ENCODE results near the gene HIRIP3. TPM values are rescaled to one million over a fixed set of nuclear protein-coding genes. Genes with fewer than 3 reads are reported as not detected.
"Not testable (repeated sequence)": the region's sequence is repeated elsewhere in the genome, so short reads cannot be mapped to it uniquely, and the experiment has no call there.

The HIRIP3 gene
- total RNA-seq (2014; rRNA removed; shearing (Covaris generic)), result 17.5 and 31.6 TPM in 2 replicates

DNA sequence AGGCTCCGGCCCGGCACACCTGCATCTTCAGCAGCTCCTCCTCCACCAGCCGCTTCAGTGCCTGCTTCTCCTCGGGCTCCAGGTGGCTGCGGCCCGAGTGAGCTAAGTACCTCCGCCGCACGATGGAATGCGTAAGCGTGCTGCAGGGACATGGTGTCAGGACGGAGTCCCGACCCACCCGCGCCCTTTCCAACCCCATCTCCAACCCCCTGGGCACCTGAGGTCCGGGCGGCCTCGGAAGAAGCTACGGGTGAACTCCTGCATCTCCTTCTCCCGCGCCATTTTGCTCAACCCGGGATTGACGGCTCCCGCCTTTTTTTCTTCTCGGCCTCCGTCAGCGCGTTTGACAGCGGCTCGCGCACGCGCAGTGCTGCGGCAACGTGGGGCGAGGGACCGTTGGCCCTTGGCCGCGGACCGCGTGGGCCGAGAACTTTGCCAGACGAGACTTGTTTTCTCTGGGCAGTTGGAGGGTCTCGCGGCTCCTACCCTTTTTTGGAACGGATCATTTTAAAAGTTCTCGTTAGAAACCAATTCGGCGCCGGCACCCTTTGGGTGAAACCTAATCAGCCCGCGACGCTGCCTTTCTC lies at the start of gene HIRIP3:
HIRIP3 (minus strand) TSS at position 294 of the 587 bp plus-strand sequence; CDS start at position 282, 12 bp downstream.
- peak; percentile 62 for DNase-seq (ENCODE audit: low spot score)

- DNase-seq (ENCODE audit: low spot score), result no peak
Measured at GRCh38 chr16:30041841-30042240, 46.4 kb upstream of the HIRIP3 start.

GRCh38 chr16:30040690-30041089 lies 45.3 kb upstream of the HIRIP3 start:
- not testable (repeated sequence) for DNase-seq (ENCODE audit: low spot score)

- no peak for DNase-seq (ENCODE audit: low spot score)
Measured at GRCh38 chr16:30040221-30040620, 44.8 kb upstream of the HIRIP3 start.

GRCh38 chr16:30033270-30033669 lies 37.9 kb upstream of the HIRIP3 start:
- no peak for DNase-seq (ENCODE audit: low spot score)

DNA sequence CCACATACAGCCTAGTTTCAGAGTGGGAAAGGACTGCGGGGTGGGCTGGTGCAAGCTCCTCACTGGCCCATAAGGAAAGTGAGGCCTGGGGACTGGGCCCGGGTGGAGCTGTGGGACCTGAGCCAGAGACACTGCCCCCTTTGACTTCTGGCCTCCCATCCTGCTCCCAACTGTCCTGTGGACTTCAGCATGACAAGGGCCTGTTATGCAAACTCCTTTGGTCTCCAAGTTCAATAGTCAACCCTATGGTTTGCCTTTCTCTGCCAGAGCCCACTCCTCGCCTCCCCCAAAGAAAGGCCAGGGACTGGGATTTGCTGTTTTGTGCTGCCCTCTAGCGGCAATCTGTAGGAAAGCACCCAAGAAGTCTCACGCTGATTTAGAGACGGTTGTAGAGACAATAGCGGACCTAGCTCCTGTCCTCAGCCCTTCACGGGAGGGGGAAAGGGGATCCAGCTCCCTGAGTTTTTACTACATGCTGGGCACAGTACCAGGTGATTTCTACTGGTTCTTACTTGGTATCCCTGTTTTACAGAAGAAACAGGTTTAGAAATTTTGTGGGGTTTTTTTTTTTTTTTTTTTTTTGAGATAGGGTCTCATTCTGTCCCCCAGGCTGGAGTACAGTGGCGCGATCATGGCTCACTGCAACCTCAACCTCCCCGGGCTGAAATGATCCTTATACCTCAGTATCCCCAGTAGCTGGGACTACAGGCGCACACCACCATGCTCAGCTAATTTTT lies 36.8 kb upstream of the HIRIP3 start:
- DNase-seq (ENCODE audit: low spot score), result peak; percentile 71

DNA sequence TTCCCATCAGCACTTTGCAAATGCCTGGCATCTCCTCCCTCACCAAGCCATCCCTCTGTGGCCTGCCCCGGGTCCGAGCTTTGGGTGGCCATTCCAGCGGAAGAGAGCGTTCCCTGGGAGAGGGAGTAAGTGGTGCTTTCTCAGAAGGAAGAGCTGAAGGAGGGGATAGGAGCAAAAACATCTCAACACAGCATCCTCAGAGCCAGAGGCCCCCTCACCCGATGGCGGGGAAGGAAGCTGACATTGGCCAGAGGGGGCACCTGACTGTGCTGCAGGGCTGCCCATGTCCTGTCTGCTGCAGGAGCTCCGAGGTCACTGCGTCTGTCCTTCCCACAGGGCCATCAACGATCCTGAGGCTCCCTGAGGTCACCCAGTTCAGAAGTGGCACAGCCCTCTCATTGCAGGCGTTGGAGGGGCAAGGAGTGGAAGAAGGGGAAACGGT lies 36.1 kb upstream of the HIRIP3 start:
- DNase-seq (ENCODE audit: low spot score), result no peak

DNA sequence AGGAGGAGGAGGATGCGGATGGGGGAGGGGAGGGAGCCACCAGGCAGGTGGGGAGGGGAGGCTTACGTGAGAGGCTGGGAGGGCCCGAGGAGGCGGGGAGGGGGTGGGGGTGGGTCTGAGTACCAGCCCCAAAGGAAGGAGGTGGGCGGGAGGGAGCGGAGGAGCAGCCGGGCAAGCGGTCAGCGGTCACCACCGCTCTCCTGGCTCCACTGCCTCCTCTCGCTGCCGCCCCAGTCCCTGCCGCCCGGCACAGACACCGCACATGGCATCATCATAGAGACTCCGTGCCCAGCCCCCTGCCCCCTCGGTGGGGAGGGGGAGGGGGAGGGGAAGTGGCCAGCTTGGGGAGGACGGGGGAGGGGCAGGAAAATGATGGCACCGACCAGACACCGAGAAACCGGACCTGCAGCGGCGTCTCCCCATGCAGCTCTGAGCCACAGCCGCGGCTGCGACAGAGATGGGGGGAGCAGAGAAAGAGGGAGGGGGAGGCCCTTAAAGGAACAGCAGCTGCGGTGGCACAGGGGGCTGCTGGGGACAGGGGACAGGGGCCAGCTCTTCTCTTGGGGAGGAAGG lies 35.5 kb upstream of the HIRIP3 start, which contains the start of gene TLCD3B:
TLCD3B (minus strand) TSS at position 431 of the 573 bp plus-strand sequence. CDS start 744 bp downstream, outside the sequence.
- DNase-seq (ENCODE audit: low spot score), result no peak

DNA sequence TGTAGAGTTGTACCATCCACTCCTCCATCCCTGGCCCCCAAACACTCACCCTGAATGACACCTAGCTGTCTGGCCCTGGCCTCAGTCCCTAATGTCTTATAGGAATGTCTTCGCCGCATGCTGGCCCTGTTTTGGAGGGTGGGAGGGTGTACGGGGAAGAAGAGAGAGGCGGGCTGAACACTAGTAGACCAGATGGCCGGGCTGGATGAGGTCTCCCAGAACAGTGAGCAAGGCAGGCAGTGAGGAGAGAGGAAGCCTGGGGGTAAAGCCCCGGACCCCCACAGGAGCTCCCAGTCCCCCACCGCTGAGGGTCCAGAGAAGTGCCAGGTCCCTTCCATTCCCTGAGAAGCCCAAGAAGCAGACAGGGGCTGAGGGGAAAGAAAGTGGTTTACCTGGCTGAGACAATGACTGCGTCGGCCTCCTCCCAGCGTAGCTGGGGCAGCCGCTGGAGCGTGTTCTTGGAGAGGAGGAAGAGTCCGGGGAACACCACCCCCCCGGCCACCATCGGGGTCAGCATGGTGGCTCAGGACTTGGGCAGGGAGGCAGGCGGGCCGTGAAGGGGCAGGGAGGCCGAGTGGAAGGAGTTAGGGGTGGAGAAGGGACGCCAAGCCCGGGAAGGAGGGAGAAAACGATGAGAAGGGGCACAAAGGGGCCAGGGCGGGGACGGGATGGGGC lies 34.7 kb upstream of the HIRIP3 start:
- DNase-seq (ENCODE audit: low spot score), result no peak

GRCh38 chr16:30028438-30029076 lies 33.1 kb upstream of the HIRIP3 start:
- DNase-seq (ENCODE audit: low spot score), result peak; percentile 13

- no peak for DNase-seq (ENCODE audit: low spot score)
Measured at GRCh38 chr16:30027588-30028437, 32.4 kb upstream of the HIRIP3 start.

- DNase-seq (ENCODE audit: low spot score), result no peak
Measured at GRCh38 chr16:30026449-30026848, 31.0 kb upstream of the HIRIP3 start.

GRCh38 chr16:30025574-30025973 lies 30.2 kb upstream of the HIRIP3 start:
- no peak for DNase-seq (ENCODE audit: low spot score)

- DNase-seq (ENCODE audit: low spot score), result no peak
Measured at GRCh38 chr16:30025156-30025555, 29.7 kb upstream of the HIRIP3 start.

GRCh38 chr16:30024451-30024850 lies 29.0 kb upstream of the HIRIP3 start:
- no peak for DNase-seq (ENCODE audit: low spot score)

- no peak for DNase-seq (ENCODE audit: low spot score)
Measured at GRCh38 chr16:30023586-30023985, 28.2 kb upstream of the HIRIP3 start.

DNA sequence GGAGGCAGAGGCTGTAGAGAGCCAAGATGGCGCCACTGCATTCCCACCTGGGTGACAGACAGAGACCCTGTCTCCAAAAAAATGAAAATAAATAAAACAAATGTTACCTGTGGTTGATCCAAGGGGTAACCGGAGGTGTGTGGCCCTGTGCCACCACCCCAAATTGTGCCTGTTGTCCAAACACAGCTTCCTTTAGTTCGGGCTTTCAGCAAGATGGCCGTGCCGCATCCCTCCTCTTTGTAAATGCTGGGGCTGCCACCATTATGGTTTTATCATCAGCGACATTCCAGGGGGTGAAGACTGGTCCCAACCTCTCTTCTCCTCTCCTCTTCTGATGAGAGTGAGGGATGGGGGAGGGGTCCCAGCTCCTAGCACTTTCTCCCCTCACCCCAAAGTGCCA lies 27.5 kb upstream of the HIRIP3 start, which contains the start of gene C16orf92:
C16orf92 (plus strand) TSS at position 312 of the 400 bp plus-strand sequence. CDS start 143 bp downstream, outside the sequence.
- no peak for DNase-seq (ENCODE audit: low spot score)

GRCh38 chr16:30018731-30019158 lies 23.3 kb upstream of the HIRIP3 start:
- peak; percentile 64 for DNase-seq (ENCODE audit: low spot score)

DNA sequence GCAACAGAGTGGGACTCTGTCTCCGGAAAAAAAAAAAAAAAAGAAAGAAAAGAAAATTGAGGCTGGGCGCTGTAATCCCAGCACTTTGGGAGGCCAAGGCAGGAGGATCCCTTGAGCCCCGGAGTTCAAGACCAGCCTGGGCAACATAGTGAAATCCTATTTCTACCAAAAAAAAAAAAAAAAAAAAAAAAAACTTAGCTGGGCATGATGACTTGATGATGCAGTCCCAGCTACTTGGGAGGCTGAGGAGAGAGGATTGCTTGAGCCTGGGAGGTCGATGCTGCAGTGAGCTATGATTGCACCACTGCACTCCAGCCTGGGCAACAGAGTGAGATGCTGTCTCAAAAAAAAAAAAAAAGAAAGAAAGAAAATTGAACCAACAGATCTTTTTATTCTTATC lies 22.5 kb upstream of the HIRIP3 start:
- DNase-seq (ENCODE audit: low spot score), result not testable (repeated sequence)

DNA sequence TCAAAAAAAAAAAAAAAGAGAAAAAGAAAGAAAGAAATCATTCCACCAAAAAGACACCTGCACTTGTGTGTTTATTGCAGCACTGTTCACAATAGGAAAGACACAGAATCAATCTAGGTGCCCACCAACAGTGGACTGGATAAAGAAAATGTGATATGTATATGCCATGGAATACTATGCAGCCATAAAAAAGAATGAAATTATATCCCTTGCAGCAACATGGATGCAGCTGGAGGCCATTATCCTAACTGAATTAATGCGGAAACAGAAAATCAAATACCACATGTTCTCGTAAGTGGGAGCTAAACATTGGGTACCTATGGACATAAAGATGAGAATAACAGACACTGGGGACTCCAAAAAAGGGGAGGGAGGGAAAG lies 21.9 kb upstream of the HIRIP3 start:
- DNase-seq (ENCODE audit: low spot score), result no peak
